ENCODE measurements around the gene VEGFA. TPM values are rescaled to one million over a fixed set of nuclear protein-coding genes. Genes with fewer than 3 reads are reported as not detected.
A peak's percentile ranks its signal among the peaks of the same experiment; 100 is the strongest.

Gene VEGFA
- total RNA-seq, 1 donor from 2014 or later, result 29.0 TPM

DNA sequence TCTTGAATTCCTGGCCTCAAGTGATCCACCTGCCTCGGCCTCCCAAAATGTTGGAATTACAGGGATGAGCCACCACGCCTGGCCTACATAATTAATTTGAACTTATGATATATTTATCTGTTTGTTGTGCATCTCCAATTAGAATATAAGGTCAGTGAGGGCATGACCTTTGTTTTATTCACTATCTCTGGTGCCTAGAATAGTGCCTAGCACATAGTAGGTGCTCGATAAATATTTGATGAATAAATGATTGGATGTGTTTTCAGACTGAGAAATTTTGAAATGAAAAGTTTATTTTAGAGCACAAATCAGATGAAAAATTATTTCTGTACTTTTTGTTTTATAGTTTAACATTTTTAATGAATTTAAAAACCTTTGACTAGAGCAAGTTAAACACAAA is 19.4 kb upstream of the VEGFA start:
- Mint-ChIP-seq H3K27me3 (peaks cover 10% of the 10 kb centered on the region), H3K4me3 (no peak overlapping the region), H3K4me1 (no peaks in the 10 kb centered on the region), H3K9me3 (no peaks in the 10 kb centered on the region), H3K36me3 (ENCODE audit: low read depth) (no peaks in the 10 kb centered on the region), H3K27ac (no peak overlapping the region)
- intact Hi-C loops (cut with micrococcal nuclease), result no loop called here
- POLR2A ChIA-PET, result interaction anchor here (0.5 kb wide), 1 partner anchor 89 kb away, joined by 3 read pairs; no protein-coding TSS in a partner anchor
- CTCF ChIA-PET, result no interaction called here
- no peak for DNase-seq
- no peak for ATAC-seq (ENCODE audit: low read depth)
- TF ChIP-seq, protein P1, sequence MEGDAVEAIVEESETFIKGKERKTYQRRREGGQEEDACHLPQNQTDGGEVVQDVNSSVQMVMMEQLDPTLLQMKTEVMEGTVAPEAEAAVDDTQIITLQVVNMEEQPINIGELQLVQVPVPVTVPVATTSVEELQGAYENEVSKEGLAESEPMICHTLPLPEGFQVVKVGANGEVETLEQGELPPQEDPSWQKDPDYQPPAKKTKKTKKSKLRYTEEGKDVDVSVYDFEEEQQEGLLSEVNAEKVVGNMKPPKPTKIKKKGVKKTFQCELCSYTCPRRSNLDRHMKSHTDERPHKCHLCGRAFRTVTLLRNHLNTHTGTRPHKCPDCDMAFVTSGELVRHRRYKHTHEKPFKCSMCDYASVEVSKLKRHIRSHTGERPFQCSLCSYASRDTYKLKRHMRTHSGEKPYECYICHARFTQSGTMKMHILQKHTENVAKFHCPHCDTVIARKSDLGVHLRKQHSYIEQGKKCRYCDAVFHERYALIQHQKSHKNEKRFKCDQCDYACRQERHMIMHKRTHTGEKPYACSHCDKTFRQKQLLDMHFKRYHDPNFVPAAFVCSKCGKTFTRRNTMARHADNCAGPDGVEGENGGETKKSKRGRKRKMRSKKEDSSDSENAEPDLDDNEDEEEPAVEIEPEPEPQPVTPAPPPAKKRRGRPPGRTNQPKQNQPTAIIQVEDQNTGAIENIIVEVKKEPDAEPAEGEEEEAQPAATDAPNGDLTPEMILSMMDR (IDR thresholded peaks at IDR 0.05), result no peak

DNA sequence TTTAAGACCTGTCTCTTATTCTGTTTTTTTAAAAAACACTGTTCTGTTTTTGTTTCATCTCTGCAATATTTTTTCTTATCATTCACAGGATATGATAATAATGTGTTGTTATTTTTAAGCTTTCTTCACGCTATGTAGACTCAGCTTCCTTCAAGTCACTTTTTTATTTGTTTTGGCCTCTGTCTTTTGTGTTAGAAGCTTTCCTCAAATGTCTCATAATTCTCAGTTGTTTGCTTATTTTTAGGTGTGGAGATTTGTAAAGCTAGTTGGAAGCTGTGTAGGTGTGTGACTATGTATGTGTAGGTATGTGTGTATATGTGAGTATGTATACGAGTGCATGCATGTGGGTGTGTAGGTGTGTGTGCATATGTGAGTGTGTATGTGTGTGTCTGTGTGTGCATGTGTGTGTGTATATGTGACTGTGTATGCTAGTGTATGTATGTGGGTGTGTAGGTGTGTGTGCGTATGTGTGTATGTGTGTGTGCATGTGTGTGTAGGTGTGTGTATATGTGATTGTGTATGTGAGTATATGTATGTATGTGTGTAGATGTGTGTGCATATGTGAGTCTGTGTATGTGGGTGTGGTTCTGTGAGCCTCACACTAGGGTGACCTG is 16.3 kb upstream of the VEGFA start:
- Mint-ChIP-seq H3K36me3 (ENCODE audit: low read depth) (no peaks in the 10 kb centered on the region), H3K27me3 (peaks cover 2% of the 10 kb centered on the region), H3K27ac (no peak overlapping the region), H3K4me3 (no peak overlapping the region), H3K4me1 (peaks cover 7% of the 10 kb centered on the region), H3K9me3 (no peaks in the 10 kb centered on the region)
- TF ChIP-seq, protein P1 (IDR thresholded peaks at IDR 0.05), result no peak
- ChIA-PET POLR2A (no interaction called here), CTCF (no interaction called here)
- ATAC-seq (ENCODE audit: low read depth) (no peak), DNase-seq (no peak)
- intact Hi-C loops (cut with micrococcal nuclease), result no loop called here

DNA sequence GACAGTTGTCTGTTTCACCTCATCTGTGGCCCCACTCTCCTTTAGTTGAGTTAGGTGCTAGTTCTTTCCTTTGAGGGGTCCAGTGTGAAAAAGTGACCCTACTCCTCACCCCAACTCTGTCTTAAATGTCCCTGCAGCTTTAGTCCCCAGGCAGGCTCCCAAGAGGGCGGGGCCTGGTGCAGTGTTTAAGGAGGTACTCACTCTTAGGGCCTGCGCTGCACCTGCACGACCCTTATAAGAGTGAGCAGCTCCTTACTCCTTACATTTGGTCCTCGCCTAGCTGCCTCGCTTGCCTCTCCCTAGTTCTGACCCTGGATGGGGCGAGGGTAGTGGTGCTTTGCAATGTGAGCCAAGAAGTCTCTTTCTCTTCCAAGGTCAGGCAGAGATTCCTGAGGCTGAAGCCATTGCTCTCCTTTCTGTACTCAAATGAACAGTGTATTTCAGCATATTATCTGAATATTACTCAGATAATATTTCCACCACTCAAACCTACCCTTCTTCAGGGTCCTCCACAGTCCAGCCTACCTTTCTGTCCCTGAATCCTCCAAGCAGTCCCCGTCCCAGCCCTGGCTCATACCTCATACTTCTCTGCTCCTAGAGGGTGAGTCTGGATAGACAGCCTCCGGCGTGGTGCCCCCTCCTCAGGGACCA is 11.9 kb upstream of the VEGFA start:
- Mint-ChIP-seq H3K27me3 (peaks cover 7% of the 10 kb centered on the region), H3K36me3 (ENCODE audit: low read depth) (no peaks in the 10 kb centered on the region), H3K4me1 (peaks cover 7% of the 10 kb centered on the region), H3K4me3 (no peak overlapping the region), H3K9me3 (no peaks in the 10 kb centered on the region), H3K27ac (no peak overlapping the region)
- DNase-seq (no peak), ATAC-seq (ENCODE audit: low read depth) (no peak)
- POLR2A ChIA-PET, result interaction anchor here (0.9 kb wide), 1 partner anchor 43 kb away, joined by 3 read pairs; no protein-coding TSS in a partner anchor
- TF ChIP-seq, protein P1 (IDR thresholded peaks at IDR 0.05), result no peak
- CTCF ChIA-PET, result interaction anchor here (0.6 to 4.9 kb wide), 4 partner anchors 12 to 91 kb away, joined by 3 to 28 read pairs (median 4); partner anchors contain the start of gene VEGFA
- intact Hi-C loops (cut with micrococcal nuclease), result loop anchor here (1.0 kb wide), 2 partner anchors 91 to 150 kb away; no protein-coding TSS in a partner anchor

DNA sequence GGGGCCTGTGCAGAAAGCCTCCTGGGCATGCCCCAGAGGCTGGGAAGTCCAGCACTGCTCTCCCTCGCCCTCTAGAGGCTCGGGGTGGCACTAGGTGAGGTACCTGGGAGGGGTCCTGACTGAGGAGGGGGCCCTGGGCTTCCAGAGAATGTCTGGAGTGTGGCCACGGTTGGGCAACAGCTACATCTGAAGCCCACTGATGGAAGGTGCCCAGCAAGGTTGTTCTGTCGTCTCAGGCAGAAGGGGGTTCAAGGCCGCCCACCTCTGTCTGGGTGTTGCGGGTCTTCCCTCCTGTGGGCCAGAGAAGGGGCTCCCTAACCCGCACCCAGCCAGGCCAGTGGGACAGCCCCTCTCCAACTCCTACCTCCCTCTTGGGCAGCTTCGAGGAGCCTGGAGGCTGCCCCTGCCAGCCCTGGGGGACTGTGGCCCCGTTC is 11.4 kb upstream of the VEGFA start:
- intact Hi-C loops (cut with micrococcal nuclease), result loop anchor here (1.0 kb wide), 2 partner anchors 91 to 150 kb away; no protein-coding TSS in a partner anchor
- ATAC-seq (ENCODE audit: low read depth) (peak; percentile 73), DNase-seq (peak; percentile 33)
- TF ChIP-seq, protein P1 (IDR thresholded peaks at IDR 0.05), result no peak
- H3K27me3 Mint-ChIP-seq, result peaks cover 7% of the 10 kb centered on the region
- no peaks in the 10 kb centered on the region for H3K36me3 Mint-ChIP-seq (ENCODE audit: low read depth)
- no peak overlapping the region for H3K27ac Mint-ChIP-seq
- CTCF ChIA-PET, result interaction anchor here (4.9 kb wide), 1 partner anchor 92 kb away, joined by 28 read pairs; no protein-coding TSS in a partner anchor
- no peak overlapping the region for H3K4me3 Mint-ChIP-seq
- no peaks in the 10 kb centered on the region for H3K9me3 Mint-ChIP-seq
- POLR2A ChIA-PET, result interaction anchor here (0.7 to 1.0 kb wide), 2 partner anchors 16 to 44 kb away, joined by 3 read pairs; no protein-coding TSS in a partner anchor
- H3K4me1 Mint-ChIP-seq, result peaks cover 7% of the 10 kb centered on the region
